Metanephros (tissue), 1 donor: Measurements from ENCODE around the gene IDI2. TPM values are rescaled to one million over a fixed set of nuclear protein-coding genes. Genes with fewer than 3 reads are reported as not detected.

ENCODE experiments used
- total RNA-seq: library from RNA; depleted of rRNA; stranded (reverse); fragments of >200 nt; gene quantifications from one replicate; pipeline ENCODE4 v1.2.3, GENCODE V29; 2014

The IDI2 gene
- total RNA-seq = not detected

DNA sequence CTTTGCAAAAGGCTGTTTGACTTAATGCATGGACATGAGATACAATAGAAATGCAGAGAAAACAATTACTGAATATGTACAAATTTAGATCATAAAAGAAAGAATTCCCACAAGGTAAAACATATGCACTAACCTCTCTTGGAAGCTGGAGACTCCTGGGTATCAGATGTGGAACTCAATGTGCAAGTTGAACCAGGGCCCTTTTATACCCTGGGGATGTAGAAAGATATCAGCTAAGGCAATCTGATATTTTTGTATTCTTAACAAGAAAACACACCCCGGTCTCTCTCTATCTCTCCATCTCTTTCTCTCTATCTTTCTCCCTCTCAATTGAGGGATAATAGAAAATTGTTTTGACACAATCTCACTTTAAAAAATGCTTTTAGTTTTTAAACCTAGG is at the start of gene IDI2:
Gene IDI2, minus strand, starts transcription at position 177 of the 400 bp plus-strand sequence. CDS start 1,136 bp downstream, outside the sequence.

DNA sequence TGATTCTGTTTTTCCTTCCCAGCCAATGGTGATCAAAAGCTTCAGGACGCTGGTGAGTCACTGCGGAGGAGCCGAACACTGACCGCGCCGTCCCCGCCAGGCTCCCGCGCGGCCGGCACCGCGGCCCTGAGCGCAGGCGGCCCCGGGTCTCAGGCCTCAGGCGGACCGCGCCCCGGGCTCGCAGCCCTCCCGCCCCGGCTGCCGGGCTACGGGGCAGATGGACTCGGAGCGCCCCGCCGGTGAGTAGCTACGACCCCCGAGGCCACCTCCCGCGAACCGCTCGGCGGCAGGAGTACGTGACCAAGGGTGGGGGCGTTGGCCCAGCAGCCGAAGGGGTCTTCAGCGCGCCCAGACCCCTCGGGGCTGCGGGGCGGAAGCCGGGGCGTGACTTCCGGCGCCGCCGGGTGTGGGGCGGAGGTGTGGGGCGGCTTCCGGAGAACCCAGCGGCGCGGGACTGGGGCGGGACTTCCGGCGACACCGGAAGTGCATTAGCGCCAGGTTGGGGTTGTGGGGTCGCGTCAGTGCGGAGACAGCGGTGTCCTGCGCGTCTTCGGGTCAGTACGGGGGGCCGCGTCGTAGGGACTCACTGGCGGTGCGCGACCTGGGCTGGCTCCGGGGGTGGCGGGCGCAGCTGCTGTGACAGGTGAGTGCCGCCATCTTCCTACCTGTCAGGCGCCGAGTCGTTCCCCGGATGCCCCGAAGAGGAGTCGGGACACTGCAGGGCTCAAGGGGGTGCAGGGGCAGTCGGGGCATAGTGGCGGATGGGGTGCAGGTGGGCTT is 30.9 kb upstream of the IDI2 start, which contains the start of gene WDR37:
Gene WDR37, plus strand, starts transcription at position 60 of the 780 bp plus-strand sequence. CDS start 15,771 bp downstream, outside the sequence.

DNA sequence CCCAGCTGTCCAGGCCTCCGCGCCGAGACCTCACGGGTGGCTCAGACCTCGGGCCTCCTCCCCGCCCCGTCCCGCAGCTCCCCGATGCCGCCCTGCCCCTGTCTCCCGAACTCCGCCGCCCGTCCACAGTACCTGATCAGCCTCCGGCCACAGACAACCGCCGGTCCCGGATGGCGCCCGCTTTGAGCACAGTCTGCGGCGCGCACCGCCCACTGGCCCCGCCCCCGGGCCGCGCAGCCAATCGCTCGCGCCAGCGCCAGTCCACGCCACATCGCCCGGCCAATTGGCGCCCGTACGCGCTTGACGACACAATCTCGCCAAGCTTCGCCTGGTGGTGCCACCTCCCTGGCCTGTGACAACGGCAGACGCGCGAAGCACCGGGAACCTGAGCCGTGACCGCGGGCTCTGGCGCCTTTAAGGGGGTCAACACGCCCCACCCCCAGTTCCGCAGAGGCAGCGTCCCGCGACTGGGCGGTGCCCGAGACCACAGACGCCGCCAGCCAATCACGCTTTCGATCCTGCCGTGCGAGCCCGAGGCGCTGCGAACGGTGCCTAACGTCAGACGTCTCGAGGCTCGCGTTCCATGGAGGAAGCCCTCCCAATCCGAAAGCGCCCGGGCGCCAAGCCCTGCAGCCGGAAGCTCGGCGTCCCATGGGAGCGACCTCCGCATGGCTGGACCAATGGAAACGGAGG is 23.2 kb upstream of the IDI2 start, which contains the start of gene IDI1:
Gene IDI1, minus strand, starts transcription at position 388 of the 693 bp plus-strand sequence. Its CDS starts 116 bp downstream, at position 272.

DNA sequence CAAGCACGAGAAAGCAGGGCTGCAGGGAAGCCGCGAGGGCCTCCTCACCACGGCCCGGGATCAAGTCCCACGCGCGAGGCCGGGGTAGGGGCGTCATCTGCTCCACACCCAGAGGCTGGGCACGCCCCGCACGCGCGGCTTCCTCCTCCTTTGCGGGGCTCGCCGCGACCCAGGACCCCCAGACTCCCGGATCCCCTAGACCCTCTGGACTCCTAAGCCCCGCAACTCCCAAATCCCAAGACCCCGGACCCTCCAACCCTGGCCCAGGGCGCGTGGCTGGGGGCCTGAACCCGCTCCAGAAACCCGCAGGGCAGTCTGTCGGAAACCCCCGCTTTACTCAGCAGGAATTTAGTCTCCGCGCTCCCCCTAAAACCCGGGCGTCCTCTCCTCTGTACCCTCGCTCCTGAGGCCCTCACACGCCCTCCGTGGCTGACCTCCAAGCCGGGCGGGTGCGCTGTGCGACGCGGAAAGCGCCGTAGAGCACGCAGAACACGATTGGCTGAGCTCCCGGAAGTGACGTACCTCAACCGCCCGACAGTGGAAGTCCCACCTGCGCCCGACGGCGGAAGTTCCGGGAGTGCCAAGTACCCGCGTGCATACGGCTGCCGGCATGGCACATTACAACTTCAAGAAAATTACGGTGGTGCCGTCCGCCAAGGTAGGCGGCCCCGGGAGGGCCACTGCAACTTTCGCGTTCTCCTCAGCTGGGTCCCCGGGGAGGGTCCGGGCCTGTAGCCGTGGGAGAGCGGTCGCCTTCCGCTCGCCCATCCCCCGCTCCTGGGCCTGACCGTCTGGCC is 37.6 kb downstream of the IDI2 start, which contains the start of gene GTPBP4:
Gene GTPBP4, plus strand, starts transcription at position 565 of the 797 bp plus-strand sequence. Its CDS starts 46 bp downstream, at position 611.

Other genes with a start within 250 kb of the IDI2 start
- 45.3 TPM for gene LARP4B, start 94.2 kb downstream of the IDI2 start, total RNA-seq
- 20.1 TPM for gene GTPBP4, start 37.4 kb downstream of the IDI2 start, total RNA-seq
- 40.4 TPM for gene IDI1, start 23.3 kb upstream of the IDI2 start, total RNA-seq
- 16.6 TPM for gene WDR37, start 30.5 kb upstream of the IDI2 start, total RNA-seq